Measurements from ENCODE around the gene NKTR.

DNA sequence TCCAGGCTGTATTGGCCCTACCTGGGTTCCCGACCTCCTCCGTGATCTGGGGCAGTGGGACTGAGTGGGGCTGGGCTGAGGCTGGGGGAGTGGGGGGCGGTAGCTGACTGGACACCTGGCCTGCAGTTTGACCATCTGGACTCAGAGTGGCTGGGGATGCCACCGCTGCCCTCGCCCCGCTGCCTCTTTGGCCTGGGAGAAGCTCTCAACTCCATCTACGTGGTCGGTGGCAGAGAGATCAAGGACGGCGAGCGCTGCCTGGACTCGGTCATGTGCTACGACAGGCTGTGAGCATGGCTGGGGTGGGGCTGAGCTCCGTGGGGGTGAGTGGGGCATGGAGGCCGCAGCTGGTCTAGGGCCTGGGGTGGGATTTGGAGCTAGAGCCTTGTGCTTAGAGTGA, 87.5 kb downstream of the NKTR start:
- TF ChIP-seq, protein P1, sequence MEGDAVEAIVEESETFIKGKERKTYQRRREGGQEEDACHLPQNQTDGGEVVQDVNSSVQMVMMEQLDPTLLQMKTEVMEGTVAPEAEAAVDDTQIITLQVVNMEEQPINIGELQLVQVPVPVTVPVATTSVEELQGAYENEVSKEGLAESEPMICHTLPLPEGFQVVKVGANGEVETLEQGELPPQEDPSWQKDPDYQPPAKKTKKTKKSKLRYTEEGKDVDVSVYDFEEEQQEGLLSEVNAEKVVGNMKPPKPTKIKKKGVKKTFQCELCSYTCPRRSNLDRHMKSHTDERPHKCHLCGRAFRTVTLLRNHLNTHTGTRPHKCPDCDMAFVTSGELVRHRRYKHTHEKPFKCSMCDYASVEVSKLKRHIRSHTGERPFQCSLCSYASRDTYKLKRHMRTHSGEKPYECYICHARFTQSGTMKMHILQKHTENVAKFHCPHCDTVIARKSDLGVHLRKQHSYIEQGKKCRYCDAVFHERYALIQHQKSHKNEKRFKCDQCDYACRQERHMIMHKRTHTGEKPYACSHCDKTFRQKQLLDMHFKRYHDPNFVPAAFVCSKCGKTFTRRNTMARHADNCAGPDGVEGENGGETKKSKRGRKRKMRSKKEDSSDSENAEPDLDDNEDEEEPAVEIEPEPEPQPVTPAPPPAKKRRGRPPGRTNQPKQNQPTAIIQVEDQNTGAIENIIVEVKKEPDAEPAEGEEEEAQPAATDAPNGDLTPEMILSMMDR (IDR thresholded peaks at IDR 0.05): no peak
- no peak for TF ChIP-seq POLR2A (IDR thresholded peaks at IDR 0.05)
